Spleen (tissue), 11 donors: ENCODE results near the gene ADAMTS12. TPM values are rescaled to one million over a fixed set of nuclear protein-coding genes. Genes with fewer than 3 reads are reported as not detected.

ENCODE experiments used
- DNase-seq: peaks from one replicate; pipeline ENCODE4 v3.0.0-alpha.2; 2020
- H3K27ac ChIP-seq, 8 donors: fragments of 200-600 bp; sonication (generic) in 7 of 8; 1 replicate in 4 of 8; 2 replicates in 4 of 8; pipeline versions ENCODE4 v1.5.0 to v1.8.0; 2016 to 2021; ENCODE audit warnings: inconsistent platforms in 4 of 8, mild to moderate bottlenecking in 4 of 8, moderate library complexity in 1 of 8
- H3K27me3 ChIP-seq, 7 donors: fragments of 200-600 bp; sonication (generic) in 6 of 7; replicated peaks in 1 of 7; 1 replicate in 4 of 7; 2 replicates in 3 of 7; pipeline versions ENCODE4 v1.5.0 to v1.8.0; 2016 to 2021; ENCODE audit warnings: inconsistent platforms in 3 of 7, mild to moderate bottlenecking in 1 of 7
- H3K36me3 ChIP-seq, 6 donors: fragments of 200-600 bp; sonication (generic) in 5 of 6; 1 replicate in 4 of 6; 2 replicates in 2 of 6; pipeline versions ENCODE4 v1.5.0 to v1.8.0; 2016 to 2021; ENCODE audit warnings: inconsistent platforms in 2 of 6
- H3K4me1 ChIP-seq, 6 donors: fragments of 200-600 bp; sonication (generic) in 5 of 6; 1 replicate in 3 of 6; 2 replicates in 3 of 6; pipeline versions ENCODE4 v1.5.0 to v1.8.0; 2016 to 2021; ENCODE audit warnings: inconsistent platforms in 3 of 6
- H3K4me3 ChIP-seq, 8 donors: fragments of 200-600 bp; sonication (generic) in 7 of 8; 1 replicate in 4 of 8; 2 replicates in 4 of 8; pipeline versions ENCODE4 v1.5.0 to v1.8.0; 2016 to 2021; ENCODE audit warnings: inconsistent platforms in 4 of 8, mild to moderate bottlenecking in 4 of 8, moderate library complexity in 2 of 8
- H3K9me3 ChIP-seq, 8 donors: fragments of 200-600 bp; sonication (generic) in 7 of 8; 1 replicate in 4 of 8; 2 replicates in 4 of 8; pipeline versions ENCODE4 v1.5.0 to v1.8.0; 2016 to 2021; ENCODE audit warnings: inconsistent platforms in 4 of 8
- CTCF ChIP-seq, 11 experiments: fragments of 200-600 bp in 7 of 11; fragments of 450-650 bp in 4 of 11; sonication (generic) in 4 of 11; IDR thresholded peaks in 8 of 11; conservative IDR thresholded peaks in 3 of 11; 1 replicate in 7 of 11; 2 replicates in 4 of 11; pipeline versions ENCODE4 v1.4.0 to v1.8.0; 2016 to 2021; ENCODE audit warnings: antibody characterized with exemption in 11 of 11, inconsistent platforms in 4 of 11, mild to moderate bottlenecking in 1 of 11
- POLR2A ChIP-seq, 3 donors: fragments of 450-650 bp; IDR thresholded peaks; one replicate each; pipeline ENCODE4 v1.5.1; 2017; ENCODE audit warnings: antibody characterized with exemption in 3 of 3, mild to moderate bottlenecking in 1 of 3
- POLR2AphosphoS5 ChIP-seq, 3 donors: sonication (generic); formaldehyde crosslinking; IDR thresholded peaks; one replicate each; pipeline ENCODE4 v1.5.1; 2017; ENCODE audit warnings: antibody characterized with exemption in 3 of 3
- WGBS, 5 donors: extraction: QIAGEN DNeasy Blood & Tissue Kit in 3 of 5; methylation state at CpG; one replicate each; pipeline versions ENCODE4 v1.1.5 to v1.1.7; 2013 to 2018; 5-methylcytosine and 5-hydroxymethylcytosine counted together
- intact Hi-C: fragments of 100-400 bp; cut with DNase I; formaldehyde crosslinking; loops from one replicate; pipeline ENCODE4 v1.15.0; 2023; ENCODE audit warnings: low total_unique reads
- polyA plus RNA-seq, 3 donors: library from polyadenylated mRNA; stranded (reverse); fragments of 200-250 nt; gene quantifications; one replicate each; pipeline ENCODE4 v1.2.1, GENCODE V29; 2013
- total RNA-seq, 7 donors: library from RNA; depleted of rRNA in 3 of 7; stranded (reverse); fragments of >200 nt in 3 of 7; fragmentation: NEBNext Ultra II Directional in 4 of 7; extraction: Animal tissue kit (Norgen Biotek cat#: 25700) in 4 of 7; gene quantifications; one replicate each; pipeline versions ENCODE4 v1.1.0 to v1.2.1, GENCODE V29; 2016 to 2021
- donor health status: healthy with polysubstance abuse.
- donor health status: DM: no; HTN: no; CAD: no; lungs with moderate emphysema.
- donor health status: DM: no; HTN: no; CAD: no.
- donor health status: Bipolar disorder and iron deficiency.
- donor health status: healthy.
- donor health status: DM: no; HTN: no; CAD: no.
- donor health status: DM: yes; HTN: yes; CAD: no.

Gene ADAMTS12
- total and polyA plus RNA-seq, 10 donors: 0.07 to 4.3 (median 1.4) TPM

DNA sequence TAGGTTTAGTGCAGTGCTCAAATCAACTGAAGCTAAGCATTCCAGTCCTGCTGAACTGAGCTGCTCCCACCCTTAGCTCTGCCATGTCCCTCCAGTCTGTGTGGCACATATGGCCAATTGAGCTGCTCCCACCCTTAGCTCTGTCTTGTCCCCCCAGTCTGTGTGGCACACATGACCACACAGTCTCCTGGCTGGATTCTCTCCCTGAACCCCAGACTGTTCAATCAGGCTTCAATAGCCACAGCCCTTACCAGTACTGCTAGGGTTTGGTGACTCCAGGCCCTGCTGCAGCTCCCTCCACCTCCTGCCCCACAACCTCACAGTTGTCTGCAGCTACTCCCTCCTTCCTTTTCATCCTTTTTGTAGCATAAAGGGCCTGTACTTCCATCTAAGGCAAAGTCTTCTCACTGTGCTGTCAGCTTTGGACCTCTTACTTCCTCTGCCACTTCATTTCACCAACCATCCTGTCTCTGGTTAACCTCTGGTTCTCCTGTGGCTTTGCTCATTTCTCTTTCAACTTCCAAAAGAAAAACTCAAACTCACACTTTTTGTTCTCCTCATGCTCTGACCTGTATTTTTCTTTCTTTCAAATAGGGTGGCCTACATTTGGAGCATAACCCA is 50.8 kb downstream of the ADAMTS12 start:
- H3K27me3 ChIP-seq: no peaks in the 10 kb centered on the region
- no peaks in the 10 kb centered on the region for H3K4me1 ChIP-seq
- H3K4me3 ChIP-seq: no peak overlapping the region
- DNase-seq: no peak
- TF ChIP-seq POLR2AphosphoS5 (IDR thresholded peaks at IDR 0.05) (no peak), POLR2A (IDR thresholded peaks at IDR 0.05) (no peak), CTCF (IDR thresholded peaks at IDR 0.05 in 8 of 11, conservative IDR thresholded peaks at IDR 0.05 in 3 of 11) (no peak)
- intact Hi-C loops: no loop called here
- H3K27ac ChIP-seq: no peak overlapping the region
- H3K9me3 ChIP-seq: peaks cover 0 to 23% (median 7%) of the 10 kb centered on the region in 8 donors
- no peaks in the 10 kb centered on the region for H3K36me3 ChIP-seq

GRCh38 chr5:33837301-33837700 is 54.5 kb downstream of the ADAMTS12 start:
- Histone ChIP-seq H3K4me1 (no peaks in the 10 kb centered on the region), H3K36me3 (no peaks in the 10 kb centered on the region), H3K9me3 (no peaks in the 10 kb centered on the region), H3K27ac (no peak overlapping the region), H3K4me3 (no peak overlapping the region), H3K27me3 (no peaks in the 10 kb centered on the region)
- TF ChIP-seq POLR2AphosphoS5 (IDR thresholded peaks at IDR 0.05) (no peak), POLR2A (IDR thresholded peaks at IDR 0.05) (no peak), CTCF (IDR thresholded peaks at IDR 0.05 in 8 of 11, conservative IDR thresholded peaks at IDR 0.05 in 3 of 11) (no peak)
- intact Hi-C loops: no loop called here
- 81 to 92% (median 91%) methylated on average over 4 of the region's 4 CpGs for WGBS, 5 donors
- no peak for DNase-seq

- no peak for DNase-seq
- intact Hi-C loops: no loop called here
- Histone ChIP-seq H3K36me3 (no peaks in the 10 kb centered on the region), H3K27ac (no peak overlapping the region), H3K9me3 (no peaks in the 10 kb centered on the region), H3K4me1 (no peaks in the 10 kb centered on the region), H3K4me3 (no peak overlapping the region), H3K27me3 (no peaks in the 10 kb centered on the region)
- TF ChIP-seq POLR2AphosphoS5 (IDR thresholded peaks at IDR 0.05) (no peak), CTCF (IDR thresholded peaks at IDR 0.05 in 8 of 11, conservative IDR thresholded peaks at IDR 0.05 in 3 of 11) (no peak), POLR2A (IDR thresholded peaks at IDR 0.05) (no peak)
- WGBS, 5 donors: 59 to 85% (median 71%) methylated on average over 2 of the region's 2 CpGs
These were observed 57.5 kb downstream of the ADAMTS12 start for GRCh38 chr5:33834334-33834733.

- Histone ChIP-seq H3K9me3 (no peaks in the 10 kb centered on the region), H3K4me3 (no peak overlapping the region), H3K27ac (no peak overlapping the region), H3K4me1 (no peaks in the 10 kb centered on the region), H3K27me3 (peaks cover 0 to 4% (median 0%) of the 10 kb centered on the region in 7 donors), H3K36me3 (no peaks in the 10 kb centered on the region)
- intact Hi-C loops: no loop called here
- TF ChIP-seq POLR2AphosphoS5 (IDR thresholded peaks at IDR 0.05) (no peak), CTCF (IDR thresholded peaks at IDR 0.05 in 8 of 11, conservative IDR thresholded peaks at IDR 0.05 in 3 of 11) (no peak), POLR2A (IDR thresholded peaks at IDR 0.05) (no peak)
- 32 to 56% (median 54%) methylated on average over 1 of the region's 1 CpG for WGBS, 5 donors
- DNase-seq: no peak
These were observed 58.6 kb downstream of the ADAMTS12 start for GRCh38 chr5:33833237-33833575.
